ENCODE measurements around the gene CARS1. TPM values are rescaled to one million over a fixed set of nuclear protein-coding genes. Genes with fewer than 3 reads are reported as not detected.

CARS1 gene
- total and polyA plus RNA-seq, 9 of the 15 experiments (the other 6 are each of a cell fraction or from before 2014, with no cell fraction given): 14.4 to 106 (median 73.6) TPM

GRCh38 chr11:3091846-3092602, 34.8 kb upstream of the CARS1 start (continued):
- TF ChIP-seq MXD1 (CRISPR knock-in tag; IDR thresholded peaks at IDR 0.05; ENCODE audit: borderline replicate concordance, poor library complexity, severe bottlenecking): no peak
- TF ChIP-seq RBBP5 (IDR thresholded peaks at IDR 0.05; ENCODE audit: borderline replicate concordance, insufficient read depth, low read length, poor library complexity, severe bottlenecking): no peak
- TF ChIP-seq RBM14 (IDR thresholded peaks at IDR 0.05; ENCODE audit: borderline replicate concordance, insufficient read depth, low read depth, low read length): no peak
- TF ChIP-seq HDGF (IDR thresholded peaks at IDR 0.05): 0 out of 2 replicates have a peak, but pooled peaks have one; percentile 55
- no peak for TF ChIP-seq DIDO1 (tag; IDR thresholded peaks at IDR 0.05; ENCODE audit: low read depth)
- TF ChIP-seq TAF9B (IDR thresholded peaks at IDR 0.05; ENCODE audit: partially characterized antibody): no peak
- no peak for TF ChIP-seq PKNOX1 (IDR thresholded peaks at IDR 0.05)
- TF ChIP-seq ILK (tag; IDR thresholded peaks at IDR 0.05; ENCODE audit: borderline replicate concordance, low read depth): no peak
- no peak for TF ChIP-seq BRCA1 (IDR thresholded peaks at IDR 0.05)
- TF ChIP-seq BRCA1 (CRISPR knock-in tag; IDR thresholded peaks at IDR 0.05): no peak
- TF ChIP-seq TSC22D4 (tag; IDR thresholded peaks at IDR 0.05): no peak
- TF ChIP-seq CHCHD3 (CRISPR knock-in tag; IDR thresholded peaks at IDR 0.05): no peak
- TF ChIP-seq JUN (IDR thresholded peaks at IDR 0.05; ENCODE audit: borderline replicate concordance, low read depth, low read length): no peak
- TF ChIP-seq JUN (CRISPR knock-in tag; IDR thresholded peaks at IDR 0.05; ENCODE audit: borderline replicate concordance): no peak
- no peak for TF ChIP-seq POLR2H (tag; IDR thresholded peaks at IDR 0.05; ENCODE audit: low read depth)
- peak; percentile 100 for TF ChIP-seq ZKSCAN1 (IDR thresholded peaks at IDR 0.05; ENCODE audit: low read depth, low read length)
- TF ChIP-seq NFATC3 (IDR thresholded peaks at IDR 0.05): no peak
- peak; percentile 93 for TF ChIP-seq REST (IDR thresholded peaks at IDR 0.05; ENCODE audit: borderline replicate concordance)
- no peak for TF ChIP-seq REST (CRISPR knock-in tag; IDR thresholded peaks at IDR 0.05; ENCODE audit: low read depth)
- TF ChIP-seq ZNF561 (CRISPR knock-in tag; conservative IDR thresholded peaks at IDR 0.05): no peak
